GM12878 (cell line): ENCODE data around the gene SEMA5A. TPM values are rescaled to one million over a fixed set of nuclear protein-coding genes. Genes with fewer than 3 reads are reported as not detected.

Experiments
- ATAC-seq: fragments of 200-7000 bp; cut with Tn5 transposase; 3 replicates; pipeline ENCODE4 v1.9.1; 2020; ENCODE audit warnings: mild to moderate bottlenecking, moderate library complexity
- BruUV-seq: library from RNA; stranded (reverse); fragments of 400-500 nt; replicated peaks from 2 replicates; lab custom pipeline; 2021; lab: Mats Ljungman, UMichigan
- CTCF ChIA-PET: fragments of 300-600 bp; sonication (Branson Sonifier 250); formaldehyde crosslinking; extraction: SDS; loops from one replicate; lab custom pipeline; 2021; ENCODE audit warnings: inconsistent platforms; lab: Yijun Ruan, JAX
- POLR2A ChIA-PET: fragments of 350-600 bp; formaldehyde crosslinking; extraction: SDS; loops from one replicate; lab custom pipeline; 2021; ENCODE audit warnings: inconsistent platforms; lab: Charles Lee
- RAD21 ChIA-PET: fragments of 300-600 bp; sonication (Branson Sonifier 250); formaldehyde crosslinking; loops from one replicate; lab custom pipeline; 2023; ENCODE audit warnings: antibody characterized with exemption; ENCODE audit not compliant: unreplicated experiment; lab: Charles Lee
- SMC1A ChIA-PET: fragments of 300-600 bp; sonication (Branson Sonifier 250); formaldehyde crosslinking; loops from one replicate; lab custom pipeline; 2023; ENCODE audit not compliant: unreplicated experiment, uncharacterized antibody; lab: Charles Lee
- DNase-seq: peaks from one replicate; pipeline ENCODE4 v3.0.0-alpha.2; 2011; ENCODE audit warnings: low read depth, low spot score
- FAIRE-seq: peaks from 3 replicates; lab custom pipeline; 2011; peaks lifted over from hg19 to GRCh38; lab: Jason Lieb, UNC
- H2AFZ ChIP-seq: 2 replicates; pipeline ENCODE4 v1.6.0; 2011; ENCODE audit warnings: low read depth, low read length, control low read depth; ENCODE audit not compliant: control insufficient read depth
- H3K27ac ChIP-seq: 2 replicates; pipeline ENCODE4 v1.5.1; 2011; ENCODE audit warnings: control low read depth; ENCODE audit not compliant: control insufficient read depth, insufficient read depth
- H3K27me3 ChIP-seq, 2 experiments: replicated peaks in 1 of 2; 2 replicates each; pipeline versions ENCODE4 v1.6.0 to v1.6.1; 2011; ENCODE audit warnings: low read length in 1 of 2; ENCODE audit not compliant: control insufficient read depth in 2 of 2, insufficient read depth in 2 of 2
- H3K36me3 ChIP-seq, 2 experiments: 2 replicates each; pipeline ENCODE4 v1.5.1; 2011; ENCODE audit warnings: low read length in 1 of 2; ENCODE audit not compliant: control insufficient read depth in 2 of 2, insufficient read depth in 2 of 2
- H3K4me1 ChIP-seq: 2 replicates; pipeline ENCODE4 v1.6.1; 2011; ENCODE audit warnings: mild to moderate bottlenecking, low read length, moderate library complexity, mixed read lengths; ENCODE audit not compliant: control insufficient read depth, insufficient read depth
- H3K4me2 ChIP-seq: 2 replicates; pipeline ENCODE4 v1.6.0; 2011; ENCODE audit warnings: control low read depth; ENCODE audit not compliant: control insufficient read depth, insufficient read depth
- H3K4me3 ChIP-seq: fragments of 200-600 bp; sonication (generic); 2 replicates; pipeline ENCODE4 v1.5.1; 2016
- H3K79me2 ChIP-seq: 2 replicates; pipeline ENCODE4 v1.6.0; 2011; ENCODE audit warnings: low read length; ENCODE audit not compliant: control insufficient read depth, insufficient read depth
- H3K9ac ChIP-seq: 2 replicates; pipeline ENCODE4 v1.8.0; 2011; ENCODE audit warnings: low read length, control low read depth, mixed read lengths; ENCODE audit not compliant: control insufficient read depth, insufficient read depth
- H3K9me3 ChIP-seq: replicated peaks from 3 replicates; pipeline ENCODE4 v1.5.1; 2011; ENCODE audit warnings: mild to moderate bottlenecking, low read length; ENCODE audit not compliant: control insufficient read depth, insufficient read depth
- H4K20me1 ChIP-seq: 2 replicates; pipeline ENCODE4 v1.6.0; 2011; ENCODE audit not compliant: control insufficient read depth, insufficient read depth
- ASH2L ChIP-seq: fragments of 300-600, 200-600 bp; sonication (generic); IDR thresholded peaks from 2 replicates; pipeline ENCODE4 v1.6.1; 2017; ENCODE audit warnings: low read depth, mild to moderate bottlenecking, borderline replicate concordance
- CEBPB ChIP-seq, 2 experiments: fragments of 150-350 bp in 1 of 2; IDR thresholded peaks; 2 replicates each; pipeline ENCODE4 v1.6.1; 2012 to 2014; ENCODE audit warnings: low read depth in 2 of 2, low read length in 2 of 2, borderline replicate concordance in 1 of 2, inconsistent platforms in 1 of 2
- CTCF ChIP-seq, 3 experiments: IDR thresholded peaks in 2 of 3; conservative IDR thresholded peaks in 1 of 3; 2 replicates each; pipeline ENCODE4 v1.5.1; 2011; ENCODE audit warnings: low read depth in 3 of 3, low read length in 3 of 3, mild to moderate bottlenecking in 3 of 3, control low read depth in 2 of 3, moderate library complexity in 2 of 3, inconsistent platforms in 1 of 3, mixed read lengths in 1 of 3; ENCODE audit not compliant: control insufficient read depth in 2 of 3, insufficient read depth in 1 of 3; ENCODE audit errors: extremely low read depth in 1 of 3
- FOXM1 ChIP-seq: IDR thresholded peaks from 2 replicates; pipeline ENCODE4 v1.6.1; 2012; ENCODE audit warnings: low read depth, mild to moderate bottlenecking, inconsistent platforms, low read length, moderate library complexity
- LARP7 ChIP-seq: fragments of 450-650 bp; IDR thresholded peaks from 2 replicates; pipeline ENCODE4 v1.6.1; 2017; ENCODE audit warnings: mild to moderate bottlenecking
- PRDM15 ChIP-seq: fragments of 450-650 bp; formaldehyde crosslinking; IDR thresholded peaks from 2 replicates; pipeline ENCODE4 v1.4.0; 2020; ENCODE audit warnings: mild to moderate bottlenecking, moderate library complexity
- RAD21 ChIP-seq: IDR thresholded peaks from 2 replicates; pipeline ENCODE4 v1.6.1; 2011; ENCODE audit warnings: mild to moderate bottlenecking, low read depth, low read length, moderate library complexity; ENCODE audit not compliant: insufficient read depth
- RUNX3 ChIP-seq: IDR thresholded peaks from 2 replicates; pipeline ENCODE4 v1.6.1; 2012; ENCODE audit warnings: low read length, inconsistent platforms
- TCF3 ChIP-seq: IDR thresholded peaks from 2 replicates; pipeline ENCODE4 v1.6.1; 2012; ENCODE audit warnings: low read depth, mild to moderate bottlenecking, low read length, borderline replicate concordance; ENCODE audit not compliant: insufficient read depth
- ZBED1 ChIP-seq: IDR thresholded peaks from 2 replicates; pipeline ENCODE4 v1.6.1; 2016; ENCODE audit warnings: borderline replicate concordance
- ZNF24 ChIP-seq: fragments of 450-650 bp; IDR thresholded peaks from 2 replicates; pipeline ENCODE4 v1.6.1; 2017; ENCODE audit warnings: antibody characterized with exemption, mild to moderate bottlenecking
- WGBS: methylation state at CpG from one replicate; pipeline ENCODE4 v1.1.6; 2016; ENCODE audit warnings: low lambda C conversion rate; ENCODE audit not compliant: insufficient replicate concordance, insufficient coverage; ENCODE audit errors: missing lambda C conversion rate; 5-methylcytosine and 5-hydroxymethylcytosine counted together
- in situ Hi-C: fragments of 300-500 bp; cut with MboI; formaldehyde crosslinking; loops from 9 replicates; pipeline ENCODE4 v1.14.3; 2018; ENCODE audit warnings: mixed read lengths
- intact Hi-C: fragments of 100-400 bp; cut with micrococcal nuclease; formaldehyde crosslinking; loops from one replicate; pipeline ENCODE4 v1.14.2; 2022; ENCODE audit not compliant: unreplicated experiment
- polyA plus RNA-seq, 11 experiments: library from polyadenylated mRNA; depleted of rRNA in 4 of 11; unstranded in 6 of 11; stranded (reverse) in 5 of 11; fragments of >200 nt; fragmentation: Nextera tagmentation in 4 of 11; fragmentation: Illumina TruSeq in 1 of 11; extraction: Ambion mirVana in 4 of 11; extraction: Trizol in 1 of 11; gene quantifications; 1 replicate in 1 of 11; 2 replicates in 10 of 11; pipeline versions ENCODE4 v1.2.1 to v1.2.3, GENCODE V29; 2011 to 2016; ENCODE audit warnings: inconsistent platforms in 2 of 11, missing spikeins in 2 of 11, low read depth in 1 of 11
- total RNA-seq, 4 experiments: library from RNA; depleted of rRNA in 3 of 4; stranded (reverse); fragments of >200 nt in 3 of 4; fragmentation: Illumina TruSeq in 1 of 4; extraction: Trizol in 1 of 4; gene quantifications; 2 replicates each; pipeline versions ENCODE4 v1.2.1 to v1.2.3, GENCODE V29; 2013 to 2021

The SEMA5A gene
- total and polyA plus RNA-seq, 10 of the 15 experiments (the other 5 are each of a cell fraction or from before 2014, with no cell fraction given), result 0.03 to 2.4 (median 0.09) TPM; not detected in 1

DNA sequence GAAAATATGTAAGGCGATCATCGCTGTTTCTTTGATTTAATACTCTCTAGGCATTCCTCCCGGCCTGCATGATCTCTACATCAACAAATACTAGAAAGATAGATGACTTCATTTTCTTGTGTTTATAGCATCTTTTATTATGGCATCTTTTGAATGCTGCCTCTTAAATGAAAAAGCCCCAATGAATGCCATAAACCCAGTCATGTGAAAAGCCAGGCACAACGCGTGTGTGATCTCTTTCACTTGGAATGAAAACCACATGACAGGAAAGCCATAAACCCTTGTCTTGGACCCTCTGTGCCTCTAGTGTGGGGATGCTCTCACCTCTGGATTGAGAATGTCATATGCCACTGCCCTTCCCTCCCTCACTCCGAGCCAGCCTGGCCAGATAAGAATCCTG, 476.2 kb downstream of the SEMA5A start:
- Histone ChIP-seq H3K9me3 (no peaks in the 10 kb centered on the region), H3K79me2 (no peaks in the 10 kb centered on the region), H3K4me2 (no peak overlapping the region), H3K27ac (no peak overlapping the region), H3K4me1 (no peaks in the 10 kb centered on the region), H4K20me1 (no peaks in the 10 kb centered on the region), H2AFZ (no peak overlapping the region), H3K4me3 (no peak overlapping the region), H3K27me3 (no peaks in the 10 kb centered on the region), H3K9ac (no peak overlapping the region), H3K36me3 (no peaks in the 10 kb centered on the region)
- intact Hi-C loops, result loop anchor here (5.0 kb wide), 1 partner anchor 138 kb away; no protein-coding TSS in a partner anchor
- ATAC-seq, result no peak
- TF ChIP-seq FOXM1, result no peak
- TF ChIP-seq TCF3, result no peak
- no peak for TF ChIP-seq CEBPB (IDR thresholded peaks at IDR 0.05; ENCODE audit: borderline replicate concordance in 1 of 2, low read depth in 2 of 2, low read length in 2 of 2)
- no peak for TF ChIP-seq ASH2L
- CTCF ChIA-PET, result no interaction called here
- no TSS peak for BruUV-seq
- RAD21 ChIA-PET, result no interaction called here
- FAIRE-seq, result no peak
- no peak for DNase-seq
- POLR2A ChIA-PET, result no interaction called here
- 65% methylated on average over 6 of the region's 6 CpGs for WGBS
- in situ Hi-C loops, result no loop called here
- SMC1A ChIA-PET, result interaction anchor here (1.6 kb wide), 1 partner anchor 12 kb away, joined by 3 read pairs; no protein-coding TSS in a partner anchor

- H3K36me3 ChIP-seq, result no peaks in the 10 kb centered on the region
- POLR2A ChIA-PET, result no interaction called here
- H3K27ac ChIP-seq, result no peak overlapping the region
- SMC1A ChIA-PET, result interaction anchor here (1.2 to 1.7 kb wide), 3 partner anchors 8 to 116 kb away, joined by 4 read pairs; no protein-coding TSS in a partner anchor
- H3K79me2 ChIP-seq, result no peaks in the 10 kb centered on the region
- H3K27me3 ChIP-seq, result no peaks in the 10 kb centered on the region
- DNase-seq (no peak), FAIRE-seq (no peak), ATAC-seq (no peak)
- no peak overlapping the region for H2AFZ ChIP-seq
- BruUV-seq, result no TSS peak
- no peak overlapping the region for H3K4me2 ChIP-seq
- no peaks in the 10 kb centered on the region for H4K20me1 ChIP-seq
- H3K9ac ChIP-seq, result no peak overlapping the region
- peaks cover 7% of the 10 kb centered on the region; the same call in 1 of the 2 replicates for H3K4me1 ChIP-seq
- H3K4me3 ChIP-seq, result no peak overlapping the region
- 26% methylated on average over 2 of the region's 2 CpGs for WGBS
- no peaks in the 10 kb centered on the region; the same call in 2 of the 3 replicates for H3K9me3 ChIP-seq
- in situ Hi-C loops, result no loop called here
- RAD21 ChIA-PET, result no interaction called here
- CTCF ChIA-PET, result interaction anchor here (2.2 kb wide), 1 partner anchor 23 kb away, joined by 5 read pairs; no protein-coding TSS in a partner anchor
- intact Hi-C loops, result loop anchor here (5.0 kb wide), 1 partner anchor 140 kb away; no protein-coding TSS in a partner anchor
- TF ChIP-seq ZNF24 (no peak), ZBED1 (no peak), LARP7 (no peak), PRDM15 (CRISPR knock-in tag) (no peak), CTCF (IDR thresholded peaks at IDR 0.05 in 2 of 3, conservative IDR thresholded peaks at IDR 0.05 in 1 of 3; ENCODE audit: control insufficient read depth in 2 of 3, extremely low read depth in 1 of 3, insufficient read depth in 1 of 3, low read depth in 3 of 3, low read length in 3 of 3) (no peak), RAD21 (no peak), RUNX3 (no peak)
These were observed 478.7 kb downstream of the SEMA5A start for GRCh38 chr5:9067154-9067553.
